ENCODE data around the gene RGS21. TPM values are rescaled to one million over a fixed set of nuclear protein-coding genes. Genes with fewer than 3 reads are reported as not detected.

RGS21 gene
- total RNA-seq, 1 donor from 2014 or later = not detected

GRCh38 chr1:192358822-192359221 lies 42.0 kb downstream of the RGS21 start:
- Histone ChIP-seq H3K27me3 (no peaks in the 10 kb centered on the region), H3K9me3 (no peaks in the 10 kb centered on the region), H3K27ac (no peak overlapping the region), H3K4me1 (no peaks in the 10 kb centered on the region), H3K36me3 (no peaks in the 10 kb centered on the region), H3K4me3 (no peak overlapping the region)
- ATAC-seq (no peak), DNase-seq (no peak)
- intact Hi-C loops (cut with DNase I) = no loop called here
- TF ChIP-seq CTCF (IDR thresholded peaks at IDR 0.05) = no peak

DNA sequence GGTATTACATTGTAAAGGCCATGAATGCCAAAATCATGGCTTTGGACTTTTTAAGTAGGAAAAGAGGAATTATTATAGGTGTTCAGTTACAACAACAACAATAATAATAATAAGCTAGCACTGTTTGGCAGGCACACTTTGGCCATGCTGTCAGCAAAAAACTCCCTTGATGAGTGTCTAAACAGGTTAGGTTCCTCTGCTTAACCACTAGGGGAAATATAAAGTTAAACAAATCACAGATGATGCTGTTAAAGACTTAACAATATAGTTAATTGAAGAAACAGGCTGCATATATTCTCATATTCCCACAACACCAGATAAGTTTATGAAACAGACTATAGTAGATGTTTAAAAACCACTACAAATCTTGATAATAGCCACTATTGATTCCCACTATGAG lies 46.4 kb downstream of the RGS21 start:
- Histone ChIP-seq H3K27me3 (no peaks in the 10 kb centered on the region), H3K27ac (no peak overlapping the region), H3K9me3 (no peaks in the 10 kb centered on the region), H3K4me3 (no peak overlapping the region), H3K4me1 (no peaks in the 10 kb centered on the region), H3K36me3 (no peaks in the 10 kb centered on the region)
- no peak for DNase-seq
- no peak for ATAC-seq
- intact Hi-C loops (cut with DNase I) = no loop called here
- TF ChIP-seq CTCF (IDR thresholded peaks at IDR 0.05) = no peak

DNA sequence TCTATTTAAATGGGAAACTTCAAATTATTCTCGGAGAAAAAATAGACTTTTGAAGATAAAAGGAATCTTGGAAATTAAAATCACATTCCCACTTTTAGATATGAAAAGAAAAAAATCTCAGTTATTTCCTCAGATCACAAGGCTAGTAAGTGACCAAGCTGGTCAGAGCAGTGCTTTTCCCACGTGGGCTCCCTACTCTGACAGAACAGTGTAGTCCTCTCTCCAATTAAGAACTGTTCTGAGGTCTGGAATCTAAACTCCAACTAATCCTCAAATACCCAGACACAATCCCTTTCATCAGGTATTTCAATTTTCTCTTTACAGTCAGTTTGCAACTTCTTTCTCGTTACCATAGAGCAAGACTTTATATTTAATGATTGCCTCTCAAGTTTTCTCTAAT lies 50.6 kb downstream of the RGS21 start:
- DNase-seq = no peak
- TF ChIP-seq CTCF (IDR thresholded peaks at IDR 0.05) = no peak
- intact Hi-C loops (cut with DNase I) = no loop called here

DNA sequence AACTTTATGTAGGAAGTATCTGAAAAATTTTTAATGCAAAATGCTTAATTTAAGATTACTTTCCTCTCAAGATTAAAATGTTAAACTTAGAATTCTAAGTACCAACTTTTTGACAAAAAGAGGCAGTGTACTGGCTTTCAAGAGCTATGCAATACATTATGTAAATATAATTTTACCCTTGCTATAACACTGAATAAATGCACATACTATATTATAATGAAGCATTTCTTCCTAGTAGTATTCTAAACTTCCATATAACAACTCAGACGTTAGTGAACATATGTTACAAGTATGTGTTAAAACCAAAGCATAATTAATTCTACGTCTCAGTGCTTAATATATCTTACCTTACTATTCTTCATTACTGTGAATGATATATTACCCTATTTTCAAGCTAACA lies 58.5 kb downstream of the RGS21 start:
- intact Hi-C loops (cut with DNase I) = no loop called here
- TF ChIP-seq CTCF (IDR thresholded peaks at IDR 0.05) = no peak

More for the DNA sequence above, 50.6 kb downstream of the RGS21 start:
- H3K4me1 ChIP-seq = no peaks in the 10 kb centered on the region
- no peak for ATAC-seq
- H3K36me3 ChIP-seq = no peaks in the 10 kb centered on the region
- no peaks in the 10 kb centered on the region for H3K9me3 ChIP-seq
- H3K27ac ChIP-seq = no peak overlapping the region
- H3K4me3 ChIP-seq = no peak overlapping the region
- no peaks in the 10 kb centered on the region for H3K27me3 ChIP-seq

GRCh38 chr1:192376374-192376773 lies 59.6 kb downstream of the RGS21 start:
- Histone ChIP-seq H3K4me1 (no peaks in the 10 kb centered on the region), H3K9me3 (no peaks in the 10 kb centered on the region), H3K27ac (no peak overlapping the region), H3K27me3 (no peaks in the 10 kb centered on the region), H3K4me3 (no peak overlapping the region), H3K36me3 (no peaks in the 10 kb centered on the region)
- intact Hi-C loops (cut with DNase I) = no loop called here
- TF ChIP-seq CTCF (IDR thresholded peaks at IDR 0.05) = no peak
- ATAC-seq (no peak), DNase-seq (no peak)

More for the DNA sequence above, 58.5 kb downstream of the RGS21 start:
- no peak for ATAC-seq
- no peaks in the 10 kb centered on the region for H3K9me3 ChIP-seq
- no peaks in the 10 kb centered on the region for H3K4me1 ChIP-seq
- no peak overlapping the region for H3K27ac ChIP-seq
- H3K36me3 ChIP-seq = no peaks in the 10 kb centered on the region
- H3K27me3 ChIP-seq = no peaks in the 10 kb centered on the region
- DNase-seq = no peak
- H3K4me3 ChIP-seq = no peak overlapping the region

- intact Hi-C loops (cut with DNase I) = no loop called here
- no peaks in the 10 kb centered on the region for H3K27me3 ChIP-seq
- H3K27ac ChIP-seq = no peak overlapping the region
- no peak for TF ChIP-seq CTCF (IDR thresholded peaks at IDR 0.05)
- no peaks in the 10 kb centered on the region for H3K4me1 ChIP-seq
- H3K9me3 ChIP-seq = no peaks in the 10 kb centered on the region
- ATAC-seq (no peak), DNase-seq (no peak)
- H3K36me3 ChIP-seq = no peaks in the 10 kb centered on the region
- H3K4me3 ChIP-seq = no peak overlapping the region
These were observed 61.5 kb downstream of the RGS21 start for GRCh38 chr1:192378276-192378675.
